Glomerular visceral epithelial cell (primary cell): ENCODE measurements around the gene CTIF.
A peak's percentile ranks its signal among the peaks of the same experiment; 100 is the strongest.

Experiments used
- DNase-seq: peaks from one replicate; pipeline ENCODE4 v3.0.0-alpha.2; 2016; ENCODE audit errors: extremely low spot score

The CTIF gene

DNA sequence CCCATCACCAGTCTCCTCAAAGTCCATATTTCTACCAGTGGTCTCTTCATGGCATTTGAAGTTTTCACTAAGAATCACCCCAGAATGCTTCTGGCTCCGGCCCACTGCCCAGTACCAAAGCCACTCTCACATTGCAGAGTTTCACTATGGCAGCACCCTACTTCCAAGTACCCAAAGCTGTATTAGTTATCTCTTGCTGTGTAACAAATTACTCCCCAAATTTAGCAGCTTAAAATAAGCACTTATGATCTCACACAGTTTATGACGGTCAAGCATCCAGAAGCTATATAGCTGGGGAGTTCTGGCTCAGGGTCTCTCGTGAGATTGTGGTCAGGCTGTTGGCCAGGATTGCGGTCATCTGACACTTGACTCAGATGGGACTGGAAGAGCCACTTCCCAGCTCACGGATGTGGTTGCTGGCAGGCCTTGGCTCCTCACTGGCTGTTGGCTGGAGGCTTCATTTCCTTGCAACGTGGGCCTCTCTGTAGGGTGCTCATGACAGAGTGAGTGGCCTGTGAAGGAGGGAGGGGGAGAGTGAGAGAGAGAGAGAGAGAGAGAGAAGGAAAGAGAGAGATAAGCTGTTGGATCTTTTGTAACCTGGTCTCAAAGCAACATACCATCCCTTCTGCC is 189.5 kb downstream of the CTIF start:
- peak; percentile 96 for DNase-seq

DNA sequence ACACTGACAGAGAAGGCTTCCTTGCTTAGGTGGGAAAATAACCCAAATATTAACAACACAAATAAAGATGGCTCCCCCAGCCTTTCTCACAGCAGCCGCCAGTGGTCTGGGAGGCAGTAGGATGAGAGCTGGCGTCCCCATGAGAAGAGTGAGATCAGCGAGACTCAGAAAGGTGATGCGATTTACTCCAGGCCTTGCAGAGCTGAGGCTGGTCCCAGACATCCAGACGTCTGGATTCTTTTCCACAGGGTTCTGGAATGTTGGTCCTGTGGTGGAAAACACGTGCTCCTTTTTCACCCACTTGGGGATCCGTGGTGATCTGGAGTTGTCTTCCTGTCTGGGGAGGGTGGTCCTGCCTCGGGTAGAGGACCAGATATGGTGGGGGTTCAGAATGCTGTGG is 190.6 kb downstream of the CTIF start:
- DNase-seq, result peak; percentile 58

DNA sequence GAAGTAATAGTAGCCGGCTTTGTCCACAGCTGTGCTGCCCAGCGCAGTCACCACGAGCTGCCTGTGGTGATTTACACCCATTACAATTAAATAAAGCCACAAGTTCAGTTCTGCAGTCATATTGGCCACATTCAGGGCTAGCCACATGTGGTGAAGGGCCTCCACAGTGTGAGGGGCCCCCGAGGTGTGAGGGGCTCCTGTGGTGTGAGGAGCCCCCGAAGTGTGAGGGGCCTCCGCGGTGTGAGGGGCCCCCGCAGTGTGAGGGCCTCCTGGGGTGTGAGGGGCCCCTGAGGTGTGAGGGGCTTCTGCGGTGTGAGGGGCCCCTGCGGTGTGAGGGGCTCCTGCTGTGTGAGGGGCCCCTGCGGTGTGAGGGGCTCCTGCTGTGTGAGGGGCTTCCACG is 191.2 kb downstream of the CTIF start:
- peak; percentile 15 for DNase-seq

DNA sequence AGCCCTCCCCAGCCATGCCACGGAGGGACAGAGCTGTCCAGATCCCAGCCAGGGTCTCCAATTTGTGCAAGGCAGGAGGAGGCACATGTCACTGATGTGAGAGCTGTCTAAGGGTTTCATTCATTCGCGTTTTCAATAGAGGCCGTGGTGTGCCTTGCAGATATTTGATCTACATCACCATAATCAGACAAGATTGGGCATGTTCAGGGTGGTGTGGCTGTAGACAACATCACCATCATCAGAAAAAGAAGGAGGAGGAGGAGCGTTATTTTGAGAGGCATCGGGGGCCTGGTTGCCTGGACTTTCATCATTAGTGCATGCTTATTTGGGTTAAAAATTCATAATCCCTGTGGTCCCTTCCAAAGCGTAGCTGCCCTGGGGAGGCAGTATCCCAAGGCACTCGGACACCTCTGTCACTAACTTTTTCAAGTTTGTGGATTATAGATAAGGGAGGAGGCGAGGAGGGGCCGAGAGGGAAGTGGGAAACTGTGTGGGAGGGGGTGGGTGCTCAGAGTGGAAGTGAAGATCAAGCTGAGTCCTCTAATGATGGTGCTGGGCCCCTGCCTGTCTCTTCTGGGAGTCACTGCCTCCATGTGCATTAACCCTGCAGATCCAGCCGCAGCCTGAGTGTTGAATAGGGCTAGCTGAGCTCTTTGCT is 194.1 kb downstream of the CTIF start:
- no peak for DNase-seq

DNA sequence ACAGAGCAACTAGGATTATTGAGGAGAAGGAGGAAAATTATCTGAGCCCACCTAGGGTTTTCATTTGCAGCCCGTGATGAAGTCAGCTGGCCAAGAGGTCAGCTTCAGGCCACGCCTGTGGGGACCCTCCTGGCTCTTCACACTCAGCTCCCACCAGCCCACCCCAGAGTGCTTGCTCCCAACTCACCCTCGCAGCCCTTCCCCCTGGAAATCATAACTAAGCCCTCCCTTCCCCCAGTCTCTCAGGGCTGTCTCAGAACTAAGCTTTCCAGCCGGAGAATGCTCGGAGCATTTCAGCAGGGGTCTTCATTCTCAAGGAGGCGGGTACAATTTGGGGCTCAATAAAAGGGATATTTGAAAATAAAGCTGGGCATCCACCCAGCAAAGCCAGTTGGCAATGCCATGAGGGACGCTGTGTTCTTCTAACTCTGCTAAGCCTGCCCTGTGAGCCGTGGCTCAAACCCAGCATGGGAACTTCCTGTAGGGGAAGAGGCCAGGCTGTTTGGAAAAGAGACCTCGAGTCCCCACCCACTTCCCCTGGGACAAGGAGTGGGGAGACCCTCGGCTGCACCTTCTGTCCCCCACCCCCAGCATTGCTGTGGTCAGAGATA is 194.9 kb downstream of the CTIF start:
- DNase-seq, result no peak

DNA sequence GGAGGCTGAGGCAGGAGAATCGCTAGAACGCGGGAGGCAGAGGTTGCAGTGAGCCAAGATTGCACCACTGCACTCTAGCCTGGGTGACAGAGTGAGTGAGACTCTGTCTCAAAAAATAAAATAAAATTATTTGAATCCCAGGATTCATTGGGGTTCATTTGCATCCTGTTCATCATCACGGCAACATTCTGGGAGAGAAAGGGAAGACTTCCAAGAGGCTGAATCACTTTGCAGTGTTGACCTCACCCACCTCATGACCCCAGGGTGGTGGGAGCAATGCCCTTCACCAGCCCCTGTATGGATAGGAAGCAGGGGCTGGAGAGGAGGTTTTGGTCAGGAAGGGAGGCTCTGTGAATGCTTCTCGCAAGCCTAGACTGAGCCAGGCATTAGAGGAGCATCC is 195.6 kb downstream of the CTIF start:
- DNase-seq, result no peak

DNA sequence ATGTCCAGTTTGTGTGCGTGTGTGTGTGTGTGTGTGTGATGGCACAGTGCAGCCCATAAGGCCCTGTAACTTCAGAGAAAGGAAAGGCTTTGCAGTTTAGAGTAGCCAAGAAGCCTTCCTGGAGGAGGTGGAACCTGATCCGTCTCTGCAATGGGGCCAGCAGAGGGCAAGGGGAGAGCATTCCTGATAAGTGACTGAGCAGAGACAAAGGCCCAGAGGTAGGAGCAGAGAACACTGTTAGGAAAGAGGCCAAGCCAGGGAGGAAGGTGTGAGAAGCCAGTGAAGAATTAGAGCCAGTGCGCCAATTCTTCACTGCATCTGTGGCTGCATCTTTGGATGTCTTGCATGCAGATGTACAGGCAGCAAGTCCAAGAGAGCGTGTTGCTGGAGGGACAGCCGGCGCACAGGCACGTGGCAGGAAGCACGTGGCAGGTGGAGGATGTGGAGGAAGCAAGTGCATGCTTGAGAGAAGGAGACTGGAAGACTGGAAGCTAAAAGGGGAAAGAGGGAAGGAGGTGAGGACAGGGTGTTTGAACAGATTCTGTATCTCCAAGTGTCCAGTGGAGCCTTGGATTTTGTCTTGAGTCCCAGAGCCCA is 196.3 kb downstream of the CTIF start:
- no peak for DNase-seq

DNA sequence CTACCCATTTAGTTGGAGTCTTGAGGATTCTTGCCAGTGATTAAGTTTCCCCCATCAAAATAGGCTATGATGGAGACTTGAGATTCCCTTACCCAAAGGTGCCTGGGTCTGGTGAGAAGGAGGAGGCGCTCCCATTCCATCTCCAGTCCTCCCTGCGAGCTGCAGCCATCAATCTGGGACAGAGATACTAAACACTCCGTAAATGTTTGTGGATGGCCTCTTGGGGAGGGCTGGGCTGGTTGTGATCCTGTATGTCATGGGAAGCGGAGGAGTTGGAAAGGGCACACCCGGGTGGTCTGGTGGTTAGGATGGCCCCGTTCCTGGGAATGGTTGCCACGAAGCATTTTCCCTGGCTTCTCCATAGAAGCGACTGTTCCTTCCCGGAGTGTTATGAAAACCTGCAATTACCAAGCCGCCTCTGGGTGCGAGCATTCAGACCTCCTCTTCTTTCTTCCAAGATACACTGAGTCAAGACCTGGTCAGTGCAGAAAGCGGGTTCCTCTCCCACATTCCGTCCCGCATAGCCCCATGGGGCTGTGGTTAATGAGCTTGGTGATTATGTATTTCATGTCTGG is 196.9 kb downstream of the CTIF start:
- DNase-seq, result no peak

DNA sequence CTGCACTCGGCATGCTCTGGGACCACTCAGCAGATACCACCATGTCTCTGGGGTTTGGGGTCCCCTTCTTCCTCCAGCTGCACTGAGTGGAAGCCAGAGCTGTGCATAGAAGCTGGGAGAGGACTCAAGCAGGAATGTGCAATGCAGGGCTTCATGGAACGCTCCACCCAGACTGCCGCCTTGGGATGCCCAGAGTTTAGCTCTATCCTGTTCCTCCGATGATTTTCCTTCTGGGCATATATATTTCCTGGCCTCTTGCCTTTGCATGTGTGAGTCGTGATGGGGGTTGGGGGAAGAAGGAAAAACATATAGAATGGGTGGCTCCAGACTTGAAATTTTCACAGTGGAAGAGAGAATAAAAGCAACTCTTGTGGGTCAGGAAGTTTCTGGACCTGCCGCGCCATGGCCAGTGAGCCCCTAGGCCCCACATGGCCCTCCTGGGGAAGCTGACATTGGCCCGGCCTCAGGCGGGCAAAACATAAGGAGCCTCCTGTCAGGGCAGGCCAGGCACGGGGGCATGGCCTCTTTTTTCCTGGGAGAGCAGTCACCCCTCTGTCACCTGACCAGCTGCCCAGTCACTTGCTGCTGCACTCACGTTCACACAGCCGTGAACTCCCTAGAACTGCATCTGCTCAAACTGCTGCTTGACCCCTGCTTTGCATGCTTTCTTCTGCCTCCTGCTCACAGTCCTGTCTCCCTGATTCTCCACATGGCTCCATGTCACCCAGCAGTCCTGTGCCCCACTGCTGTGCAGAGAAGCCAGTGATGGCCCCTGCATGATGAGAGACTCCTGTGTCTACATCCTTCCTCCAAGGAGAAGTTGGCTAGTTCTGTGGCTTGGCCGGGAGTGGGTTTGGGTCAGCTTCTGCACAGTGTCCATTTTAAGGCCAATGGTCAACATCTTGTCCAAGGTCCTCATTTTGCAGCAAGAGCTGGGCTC is 197.8 kb downstream of the CTIF start:
- no peak for DNase-seq

DNA sequence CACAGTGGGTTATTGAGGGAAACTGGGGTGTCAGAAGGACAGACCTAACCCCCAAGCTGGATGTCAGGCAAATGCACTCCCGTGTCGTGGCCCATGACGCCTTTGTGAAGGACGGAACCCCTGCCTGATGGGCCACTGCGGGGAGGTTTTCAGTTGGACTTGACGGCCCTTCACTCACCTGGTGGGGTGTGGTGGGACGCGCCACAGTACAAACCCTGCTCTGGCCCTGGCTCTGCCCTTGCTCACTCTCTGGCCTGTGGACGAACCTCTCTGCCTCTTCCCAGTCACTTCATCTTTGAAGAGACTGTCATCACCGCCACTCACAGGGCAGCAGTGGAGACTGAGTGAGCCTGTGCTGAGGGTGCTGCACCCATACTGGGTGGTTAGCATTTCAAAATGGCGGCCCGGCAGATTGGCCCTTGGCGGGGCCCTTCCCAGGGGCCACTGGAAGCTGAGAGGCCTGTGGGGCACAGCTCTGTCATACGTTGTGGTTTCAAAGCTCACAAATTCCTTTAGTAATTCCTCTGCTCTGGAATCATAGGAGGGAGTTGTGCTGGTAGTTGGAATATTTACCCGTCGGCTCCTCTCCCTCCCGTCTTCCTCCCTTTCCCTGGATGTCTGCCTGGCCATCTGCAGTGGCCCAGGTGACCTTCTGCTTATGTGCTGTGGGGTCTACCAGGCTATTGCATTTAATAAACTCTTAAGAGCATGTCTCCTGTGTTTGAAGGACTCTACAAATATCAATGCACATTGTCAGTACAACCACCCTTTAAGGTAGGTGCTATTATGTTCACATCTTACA is 200.6 kb downstream of the CTIF start:
- DNase-seq, result no peak

DNA sequence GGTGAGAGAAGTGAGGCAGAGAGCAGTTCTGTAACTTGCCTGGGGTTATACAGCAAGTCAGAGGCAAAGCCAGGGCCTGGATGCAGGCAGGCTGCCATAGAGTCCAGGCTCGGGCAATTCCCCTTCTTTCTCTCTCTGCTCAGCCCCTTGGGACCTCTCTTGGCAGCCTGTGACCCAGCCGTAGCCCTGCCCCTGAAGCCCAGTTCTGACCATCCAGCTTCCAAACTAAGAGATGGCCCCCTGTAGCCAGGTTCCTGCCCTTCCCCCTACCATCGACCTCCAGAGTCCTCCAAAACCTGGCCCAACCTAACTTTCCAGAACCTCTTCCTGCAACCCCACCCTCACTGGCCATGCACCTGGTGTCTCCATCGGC is 201.2 kb downstream of the CTIF start:
- DNase-seq, result no peak

DNA sequence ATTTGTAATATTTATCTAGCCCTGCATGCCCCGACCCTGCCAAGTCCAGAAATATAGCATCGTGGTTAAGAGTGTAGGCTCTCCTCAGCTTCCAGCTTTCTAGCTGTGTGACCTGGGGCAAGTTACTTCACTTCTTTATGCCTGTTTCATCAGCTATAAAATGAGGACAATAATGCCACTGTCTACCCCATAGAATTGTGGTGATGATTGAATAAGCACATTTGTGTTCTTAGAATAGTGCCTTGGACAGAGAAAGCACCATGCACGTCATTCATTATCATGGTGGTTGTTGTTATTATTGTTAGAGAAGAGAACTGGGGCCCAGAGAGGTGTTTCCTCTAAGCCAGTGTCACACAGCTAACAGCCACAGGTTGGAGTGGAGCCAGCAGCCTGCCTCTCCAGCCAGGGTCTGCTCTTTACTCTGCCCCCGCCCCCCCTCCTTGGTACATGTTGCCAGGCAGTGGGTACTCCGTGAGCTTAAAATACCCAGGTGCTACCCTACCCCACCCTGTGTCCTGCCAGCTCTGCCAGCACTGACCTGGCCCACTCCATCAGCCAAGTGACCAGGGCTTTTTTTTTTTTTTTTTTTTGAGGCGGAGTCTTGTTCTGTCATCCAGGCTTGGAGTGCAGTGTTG is 202.1 kb downstream of the CTIF start:
- no peak for DNase-seq

DNA sequence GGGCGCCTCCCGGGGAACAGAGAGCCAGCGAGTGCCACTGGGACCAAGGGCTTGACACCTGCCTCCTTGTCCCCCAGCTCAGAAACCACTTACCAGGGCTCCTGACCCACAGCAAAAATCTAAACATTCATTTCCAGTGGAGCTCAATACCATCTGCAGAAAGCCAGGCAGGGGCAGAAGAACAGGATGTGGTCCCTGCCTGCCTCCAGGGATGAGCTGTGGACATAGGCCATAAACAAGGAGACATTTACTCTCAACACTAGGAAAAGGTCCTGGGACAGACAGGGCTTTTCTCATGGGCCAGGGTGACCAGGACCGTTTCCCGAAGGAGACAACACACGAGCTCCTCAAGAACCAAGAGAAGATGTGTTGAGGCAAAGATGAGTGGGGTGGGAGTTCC is 203.0 kb downstream of the CTIF start:
- no peak for DNase-seq

DNA sequence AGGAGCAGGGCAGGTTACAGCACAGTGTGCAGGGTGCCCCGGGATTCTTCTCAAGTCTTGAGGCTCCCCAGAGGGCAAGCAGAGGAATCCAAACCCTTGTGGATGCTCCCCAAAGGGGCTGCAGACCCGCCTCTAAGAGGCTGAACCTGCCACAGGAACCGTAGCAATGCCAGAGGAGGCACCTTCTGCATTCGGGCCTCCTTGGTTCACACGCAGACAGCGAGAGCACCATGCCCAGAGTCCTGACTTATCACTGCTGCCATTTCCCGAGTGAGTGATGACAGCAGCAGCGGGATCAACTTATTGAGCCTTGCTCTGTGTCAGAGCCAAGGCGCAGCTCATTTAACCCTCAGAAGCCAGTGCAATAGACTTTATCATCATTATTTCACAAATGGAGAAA is 203.5 kb downstream of the CTIF start:
- DNase-seq, result no peak

DNA sequence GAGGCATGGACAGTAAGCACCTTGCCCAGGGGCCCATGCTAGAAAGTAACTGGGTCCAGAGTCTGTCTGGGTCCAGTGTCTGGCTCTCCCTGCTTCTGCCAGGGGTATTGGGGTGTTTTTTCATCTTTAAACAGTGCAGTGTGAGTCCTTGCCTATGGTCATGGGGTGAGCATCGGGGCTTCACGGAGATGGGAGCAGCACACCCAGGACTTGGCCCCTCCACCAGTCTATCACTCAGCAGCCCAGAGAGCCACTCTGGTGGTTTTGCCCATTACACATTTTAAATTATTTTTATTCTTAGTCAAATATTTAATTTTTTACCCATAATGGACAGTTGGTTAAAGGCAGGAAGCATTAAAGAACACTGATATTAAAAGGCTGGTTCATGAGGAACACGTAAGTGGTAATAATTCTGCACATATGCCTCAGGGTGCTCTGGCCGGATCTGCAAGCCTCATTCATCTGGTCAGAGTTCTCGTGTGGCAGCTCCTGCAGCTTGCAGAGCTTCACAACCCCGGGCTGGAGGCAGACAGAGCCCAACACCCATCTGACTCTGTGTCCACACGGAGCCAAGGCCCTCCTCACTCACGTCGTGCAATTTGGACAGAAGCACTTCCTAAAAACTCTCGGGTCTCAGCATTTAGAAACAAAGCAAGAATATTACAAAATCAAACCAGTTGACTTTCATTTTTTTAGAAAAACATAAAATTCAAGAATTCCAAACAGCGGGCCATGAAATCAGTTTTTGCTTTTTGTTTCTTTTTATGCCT is 204.1 kb downstream of the CTIF start:
- DNase-seq, result no peak

DNA sequence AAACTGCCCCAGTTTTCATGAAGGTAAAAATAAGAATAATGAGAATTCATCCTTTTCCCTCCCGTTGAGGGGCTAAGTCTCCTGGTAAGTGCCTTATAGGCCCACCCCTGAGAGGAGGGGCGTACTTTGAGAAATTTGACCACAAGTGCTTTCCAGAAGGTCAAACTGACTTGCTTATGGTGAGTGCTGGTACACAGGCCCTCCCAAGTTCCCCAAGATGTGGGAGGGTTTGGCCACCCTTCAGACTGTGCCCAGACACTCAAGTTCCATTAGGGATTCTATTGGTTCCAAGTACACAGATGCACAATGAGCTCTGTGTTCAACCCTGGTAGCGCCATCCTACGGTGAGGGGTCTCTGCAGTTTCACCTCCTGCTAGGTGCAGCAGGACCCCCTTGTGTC is 205.1 kb downstream of the CTIF start:
- no peak for DNase-seq

DNA sequence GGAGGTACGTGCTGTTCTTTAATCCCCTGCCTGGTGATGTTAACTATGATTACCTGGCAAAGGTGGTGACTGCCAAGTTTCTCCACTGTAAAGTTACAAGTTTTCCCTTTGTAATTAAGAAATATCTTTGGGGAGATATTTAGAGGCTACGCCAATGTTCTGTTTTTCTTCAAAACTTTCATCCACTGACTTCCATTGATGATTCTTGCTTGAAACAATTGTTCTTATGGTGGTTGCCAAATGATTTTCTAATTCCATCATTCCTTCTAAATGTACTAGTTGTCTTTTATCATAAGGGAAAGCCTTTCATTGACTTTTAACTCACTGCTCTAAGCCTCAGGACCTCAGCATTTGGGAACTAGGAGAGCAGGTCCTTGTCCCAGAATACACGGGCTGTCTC is 206.5 kb downstream of the CTIF start:
- DNase-seq, result no peak

DNA sequence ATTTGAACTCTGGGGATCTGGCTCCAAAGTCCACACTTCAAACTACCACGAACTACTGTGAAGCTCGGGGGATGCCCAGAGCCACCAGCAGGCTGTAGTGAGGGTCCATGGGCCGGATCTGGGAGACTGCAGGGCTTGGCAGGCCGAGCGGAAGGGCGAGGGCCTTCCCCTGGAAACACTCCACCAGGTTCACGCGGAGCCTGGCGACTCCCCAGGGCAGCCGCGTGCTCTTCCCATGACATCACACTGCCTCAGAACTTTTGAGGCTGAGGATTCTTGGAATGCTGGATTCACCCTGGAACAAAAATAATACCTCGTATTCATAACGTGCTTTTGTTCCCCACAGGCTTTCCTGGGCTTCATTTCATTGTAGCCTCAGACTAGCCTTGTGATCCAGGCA is 210.9 kb downstream of the CTIF start:
- DNase-seq, result peak; percentile 56

DNA sequence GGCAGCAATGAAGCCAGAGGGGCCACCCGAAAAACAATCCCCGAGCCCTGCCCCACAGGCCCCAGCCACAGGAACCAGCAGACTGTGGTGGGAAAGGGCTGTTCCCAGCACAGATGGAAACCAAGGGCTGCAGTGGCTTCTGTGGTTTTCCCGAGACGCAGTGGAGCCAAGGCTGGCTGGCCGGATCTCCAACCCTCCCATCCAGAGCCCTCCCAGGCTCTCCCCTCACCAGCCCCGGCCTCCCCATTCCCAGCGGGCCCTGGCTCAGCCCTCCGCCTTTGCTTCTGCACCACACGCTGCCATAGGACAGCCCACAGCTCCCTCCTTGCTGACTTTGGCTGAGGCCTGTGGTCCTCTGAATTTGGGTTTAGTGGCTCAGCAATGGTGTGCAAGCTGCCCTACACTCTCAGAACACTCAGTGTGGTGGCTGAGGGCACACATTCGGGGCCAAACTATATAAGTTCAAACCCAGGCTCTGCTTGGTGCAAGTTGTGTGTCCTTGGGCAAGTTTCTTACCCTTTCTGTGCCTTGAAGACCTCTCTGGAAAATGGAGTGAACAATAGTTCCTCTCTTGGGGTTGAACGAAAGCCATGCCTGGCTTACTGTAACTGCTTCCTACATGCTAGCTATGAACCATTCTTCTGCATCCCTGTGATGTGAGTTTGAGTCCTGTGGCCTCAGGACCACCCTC is 211.8 kb downstream of the CTIF start:
- peak; percentile 17 for DNase-seq
